Activated CD8-positive, alpha-beta T cell treated with anti-CD3 and anti-CD28 coated beads for 36 hours (primary cell): ENCODE measurements around the gene PPP1R27. TPM values are rescaled to one million over a fixed set of nuclear protein-coding genes. Genes with fewer than 3 reads are reported as not detected.

ENCODE experiments used
- ATAC-seq: fragments of 200-7000 bp; cut with Tn5 transposase; one replicate; pipeline ENCODE4 v1.10.0; 2021; ENCODE audit warnings: mild to moderate bottlenecking, moderate library complexity
- CTCF ChIA-PET: fragments of 350-600 bp; sonication (Branson Sonifier 250); formaldehyde crosslinking; loops from one replicate; lab custom pipeline; 2021; ENCODE audit warnings: antibody characterized with exemption; lab: Charles Lee
- POLR2A ChIA-PET: fragments of 350-600 bp; sonication (Branson Sonifier 250); formaldehyde crosslinking; loops from one replicate; lab custom pipeline; 2021; ENCODE audit warnings: antibody characterized with exemption; lab: Charles Lee
- DNase-seq: peaks from one replicate; pipeline ENCODE4 v3.0.0-alpha.2; 2020
- H3K27ac Mint-ChIP-seq: one replicate; pipeline ENCODE4 v1.8.0; 2021; ENCODE audit warnings: mild to moderate bottlenecking, mixed read lengths
- H3K27me3 Mint-ChIP-seq: one replicate; pipeline ENCODE4 v1.8.0; 2021; ENCODE audit warnings: mixed read lengths
- H3K36me3 Mint-ChIP-seq: one replicate; pipeline ENCODE4 v1.8.0; 2021; ENCODE audit warnings: low read depth, mixed read lengths
- H3K4me1 Mint-ChIP-seq: one replicate; pipeline ENCODE4 v1.8.0; 2021; ENCODE audit warnings: low read depth, mixed read lengths
- H3K4me3 Mint-ChIP-seq: one replicate; pipeline ENCODE4 v1.8.0; 2021; ENCODE audit warnings: mild to moderate bottlenecking, moderate library complexity, mixed read lengths
- H3K9me3 Mint-ChIP-seq: one replicate; pipeline ENCODE4 v1.8.0; 2021; ENCODE audit warnings: mixed read lengths
- CTCF ChIP-seq: fragments of 200-600 bp; IDR thresholded peaks from one replicate; pipeline ENCODE4 v1.8.0; 2022; ENCODE audit warnings: antibody characterized with exemption, mild to moderate bottlenecking
- intact Hi-C: fragments of 100-400 bp; cut with micrococcal nuclease; formaldehyde crosslinking; loops from one replicate; pipeline ENCODE4 v1.10.0; 2022
- total RNA-seq, 2 experiments: library from RNA; stranded (reverse); gene quantifications; one replicate each; pipeline ENCODE4 v1.2.3, GENCODE V29; 2021

Gene PPP1R27
- total RNA-seq, 2 experiments from 2014 or later, result not detected

GRCh38 chr17:81804559-81805399, 30.1 kb downstream of the PPP1R27 start:
- ChIA-PET POLR2A (interaction anchor here (0.9 kb wide), 1 partner anchor 48 kb away, joined by 3 read pairs; no protein-coding TSS in a partner anchor), CTCF (no interaction called here)
- ATAC-seq, result no peak
- Mint-ChIP-seq H3K9me3 (no peaks in the 10 kb centered on the region), H3K36me3 (no peaks in the 10 kb centered on the region), H3K27me3 (peaks cover 36% of the 10 kb centered on the region), H3K27ac (no peak overlapping the region), H3K4me3 (no peak overlapping the region), H3K4me1 (no peaks in the 10 kb centered on the region)
- TF ChIP-seq CTCF, result no peak
- no peak for DNase-seq
- intact Hi-C loops, result no loop called here

- CTCF ChIA-PET, result no interaction called here
- DNase-seq, result no peak
- Mint-ChIP-seq H3K36me3 (no peaks in the 10 kb centered on the region), H3K9me3 (no peaks in the 10 kb centered on the region), H3K4me3 (no peak within 1 kb of the TSS), H3K27me3 (peaks cover 30% of the 10 kb centered on the region), H3K27ac (no peak within 1 kb of the TSS), H3K4me1 (no peaks in the 10 kb centered on the region)
- POLR2A ChIA-PET, result no interaction called here
- no peak for TF ChIP-seq CTCF
- ATAC-seq, result no peak
- intact Hi-C loops, result no loop called here
Observed at GRCh38 chr17:81803728-81804558, 30.9 kb downstream of the PPP1R27 start, which contains the start of gene GCGR. Gene GCGR (plus strand): TSS chr17:81804150. CDS start chr17:81809019, 4,869 bp downstream.

- intact Hi-C loops, result no loop called here
- no peaks in the 10 kb centered on the region for H3K36me3 Mint-ChIP-seq
- H3K9me3 Mint-ChIP-seq, result no peaks in the 10 kb centered on the region
- ATAC-seq (no peak), DNase-seq (no peak)
- no peak overlapping the region for H3K27ac Mint-ChIP-seq
- no peaks in the 10 kb centered on the region for H3K4me1 Mint-ChIP-seq
- ChIA-PET CTCF (no interaction called here), POLR2A (no interaction called here)
- no peak for TF ChIP-seq CTCF
- no peak overlapping the region for H3K4me3 Mint-ChIP-seq
- H3K27me3 Mint-ChIP-seq, result peaks cover 29% of the 10 kb centered on the region
Observed at GRCh38 chr17:81802856-81803643, 31.8 kb downstream of the PPP1R27 start.

GRCh38 chr17:81802048-81802758, 32.6 kb downstream of the PPP1R27 start:
- CTCF ChIA-PET, result interaction anchor here (1.6 kb wide), 1 partner anchor 64 kb away, joined by 4 read pairs; no protein-coding TSS in a partner anchor
- POLR2A ChIA-PET, result no interaction called here
- H3K9me3 Mint-ChIP-seq, result no peaks in the 10 kb centered on the region
- no peak overlapping the region for H3K4me3 Mint-ChIP-seq
- DNase-seq, result no peak
- no peaks in the 10 kb centered on the region for H3K36me3 Mint-ChIP-seq
- intact Hi-C loops, result no loop called here
- no peak overlapping the region for H3K27ac Mint-ChIP-seq
- peaks cover 29% of the 10 kb centered on the region for H3K27me3 Mint-ChIP-seq
- TF ChIP-seq CTCF, result no peak
- H3K4me1 Mint-ChIP-seq, result no peaks in the 10 kb centered on the region
- ATAC-seq, result no peak
